PFSK-1 (cell line): ENCODE measurements around the gene KCTD13.

Experiments
- FOXP2 ChIP-seq: optimal IDR thresholded peaks from 2 replicates; pipeline ENCODE3; 2011; ENCODE audit warnings: borderline replicate concordance, control low read depth, inconsistent platforms; ENCODE audit not compliant: insufficient read depth; ENCODE audit errors: extremely low read length, extremely low read depth
- POLR2AphosphoS5 ChIP-seq: IDR thresholded peaks from 2 replicates; pipeline ENCODE4 v1.6.1; 2012; ENCODE audit warnings: low read depth, mild to moderate bottlenecking, control low read depth, low read length, moderate library complexity
- REST ChIP-seq, 2 experiments: IDR thresholded peaks; 2 replicates each; pipeline versions ENCODE4 v1.6.1 to v1.8.0; 2011 to 2012; ENCODE audit warnings: low read depth in 2 of 2, low read length in 2 of 2, control low read depth in 1 of 2, inconsistent platforms in 1 of 2, mild to moderate bottlenecking in 1 of 2, moderate library complexity in 1 of 2; ENCODE audit not compliant: insufficient read depth in 1 of 2
- SIN3A ChIP-seq: IDR thresholded peaks from 2 replicates; pipeline ENCODE4 v1.6.1; 2012; ENCODE audit warnings: mild to moderate bottlenecking, low read length, moderate library complexity, borderline replicate concordance; ENCODE audit not compliant: insufficient read depth
- TAF1 ChIP-seq: IDR thresholded peaks from 2 replicates; pipeline ENCODE4 v1.6.1; 2012; ENCODE audit warnings: low read length, control low read depth, borderline replicate concordance; ENCODE audit not compliant: insufficient read depth

KCTD13 gene

GRCh38 chr16:29940656-29941055 is 14.6 kb upstream of the KCTD13 start:
- TF ChIP-seq TAF1 (no peak), REST (IDR thresholded peaks at IDR 0.05; ENCODE audit: insufficient read depth in 1 of 2, low read depth in 2 of 2, low read length in 2 of 2) (no peak), SIN3A (no peak), FOXP2 (no peak), POLR2AphosphoS5 (no peak)

- TF ChIP-seq TAF1 (no peak), POLR2AphosphoS5 (no peak), REST (IDR thresholded peaks at IDR 0.05; ENCODE audit: insufficient read depth in 1 of 2, low read depth in 2 of 2, low read length in 2 of 2) (no peak), FOXP2 (no peak), SIN3A (no peak)
Measured at GRCh38 chr16:29927070-29927905, 1.3 kb upstream of the KCTD13 start.

GRCh38 chr16:29926711-29927052 is 656 bp upstream of the KCTD13 start:
- TF ChIP-seq TAF1 (0 out of 2 replicates have a peak, but pooled peaks have one; percentile 18), POLR2AphosphoS5 (no peak)

- TF ChIP-seq REST (IDR thresholded peaks at IDR 0.05; ENCODE audit: insufficient read depth in 1 of 2, low read depth in 2 of 2, low read length in 2 of 2), result no peak
- TF ChIP-seq POLR2AphosphoS5, result no peak
- no peak for TF ChIP-seq FOXP2
- TF ChIP-seq SIN3A, result no peak
- TF ChIP-seq TAF1, result no peak
Measured at GRCh38 chr16:29925105-29925756, 795 bp downstream of the KCTD13 start.

GRCh38 chr16:29922986-29923501 is 3.0 kb downstream of the KCTD13 start:
- TF ChIP-seq REST (IDR thresholded peaks at IDR 0.05; ENCODE audit: insufficient read depth in 1 of 2, low read depth in 2 of 2, low read length in 2 of 2) (no peak), TAF1 (no peak), FOXP2 (no peak), SIN3A (no peak), POLR2AphosphoS5 (no peak)
